GM11168 (cell line): ENCODE results near the gene PTPRE.

Experiments
- in situ Hi-C: fragments of 300-500 bp; cut with MboI; formaldehyde crosslinking; loops from one replicate; pipeline ENCODE4 v1.12.0; 2022; ENCODE audit warnings: low sequenced_read_pairs; ENCODE audit not compliant: unreplicated experiment

The PTPRE gene

DNA sequence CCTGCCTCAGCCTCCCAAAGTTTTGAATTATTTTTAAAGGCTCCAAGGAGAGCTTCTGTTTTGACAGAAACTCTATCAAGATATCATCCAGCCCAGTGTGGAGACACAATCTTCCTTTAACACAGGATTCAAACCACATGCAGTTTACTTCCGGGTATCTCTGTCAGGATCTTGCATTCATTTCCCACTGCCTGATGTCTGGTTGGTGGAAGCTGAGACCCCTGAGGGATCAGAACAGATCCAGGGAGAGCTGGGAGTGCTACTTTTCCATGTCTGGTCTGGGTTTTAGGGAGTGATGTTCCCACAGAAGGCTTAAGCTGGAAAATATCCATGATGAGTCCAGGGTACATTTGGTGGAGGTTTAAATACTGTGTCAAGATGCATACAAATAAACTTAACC, 16.7 kb downstream of the PTPRE start:
- in situ Hi-C loops, result no loop called here

DNA sequence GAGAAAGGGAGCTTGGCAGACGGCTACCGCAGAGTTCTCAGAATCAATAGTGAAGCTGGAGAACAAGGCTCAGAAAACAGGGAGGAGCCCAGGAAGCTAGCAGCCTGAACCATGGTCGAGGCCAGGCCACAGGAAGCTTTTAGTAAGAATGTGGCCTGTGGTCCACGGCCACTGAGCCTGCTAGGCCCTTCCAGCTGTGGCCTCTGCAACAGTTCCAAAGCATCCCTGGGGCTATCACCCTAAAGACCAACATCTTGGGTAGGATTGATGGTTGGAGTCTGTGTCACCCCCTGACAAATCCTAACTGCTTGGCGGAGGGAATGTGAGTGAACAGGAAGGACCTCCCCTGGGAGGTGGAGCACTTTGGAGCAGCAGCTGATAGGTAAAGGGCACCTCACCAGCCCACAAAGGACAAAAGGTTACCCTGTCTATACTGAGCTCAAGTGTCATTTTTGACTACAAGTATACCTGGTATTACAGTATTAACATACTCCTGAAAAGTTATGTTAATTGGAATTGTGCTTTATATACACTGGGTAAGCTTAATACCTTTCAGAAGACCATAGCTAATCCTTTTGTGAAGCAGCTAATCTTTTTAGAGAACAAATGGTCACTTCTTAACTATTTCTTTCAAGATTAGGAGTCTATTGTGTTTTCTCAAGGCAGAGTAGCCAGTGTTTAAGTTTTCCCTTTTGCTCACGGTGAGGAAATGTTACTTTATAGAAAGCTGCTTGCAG, 18.7 kb downstream of the PTPRE start:
- in situ Hi-C loops, result no loop called here

DNA sequence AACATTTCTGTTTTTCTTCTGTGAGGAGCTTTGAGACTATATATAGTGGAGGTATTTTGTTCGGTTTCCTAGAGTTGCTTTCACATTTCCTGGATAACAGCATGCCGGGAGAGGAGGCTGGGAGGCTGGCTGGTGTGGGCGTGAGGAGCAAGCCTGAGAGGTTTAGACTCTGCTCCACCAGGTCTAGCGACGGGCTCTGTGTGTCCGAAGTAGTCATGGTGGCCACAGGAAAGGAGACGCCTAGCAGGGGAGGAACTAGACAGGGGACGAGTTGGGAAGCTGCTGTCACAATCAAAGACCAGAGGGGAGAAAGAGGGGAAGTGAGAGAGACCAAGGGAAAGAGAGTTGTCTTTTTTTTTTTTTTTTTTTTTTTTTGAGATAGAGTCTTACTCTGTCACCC, 19.6 kb downstream of the PTPRE start:
- in situ Hi-C loops, result no loop called here

DNA sequence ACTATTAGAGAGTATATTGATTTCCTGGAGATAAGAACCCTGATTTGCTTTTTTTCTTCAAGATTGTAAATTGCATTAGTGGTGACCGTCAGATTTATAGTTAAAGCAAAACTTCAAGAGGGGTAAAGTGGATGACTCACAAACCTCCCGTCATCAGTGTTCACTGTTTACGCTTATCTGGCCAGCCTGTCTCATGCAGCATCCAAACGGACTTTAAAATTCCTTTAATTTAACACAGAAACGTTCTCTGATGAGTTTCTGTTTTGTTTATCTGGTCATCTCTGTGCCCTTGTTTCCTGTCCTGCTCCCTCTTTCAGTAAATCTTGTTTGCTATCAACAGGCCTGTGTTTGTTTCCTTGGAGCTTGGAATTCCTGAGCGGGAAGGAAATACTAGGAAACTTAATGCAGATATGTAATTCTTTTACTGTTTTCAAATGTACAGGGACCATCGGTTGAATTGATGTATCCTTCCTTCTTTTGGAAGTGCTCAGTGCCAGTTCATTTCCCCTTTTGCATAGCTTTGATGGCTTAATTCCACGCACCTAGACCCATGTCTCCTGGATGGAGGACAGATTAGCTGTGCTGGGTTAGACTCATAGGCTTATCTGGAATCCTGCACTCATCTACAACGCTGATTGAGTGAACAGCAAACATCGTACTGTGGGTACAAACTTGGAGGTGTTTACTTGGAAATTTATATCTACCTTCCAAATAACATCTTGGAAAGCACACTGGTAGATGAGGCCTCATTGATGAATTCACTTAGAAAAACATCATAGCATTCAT, 21.3 kb downstream of the PTPRE start:
- in situ Hi-C loops, result no loop called here

DNA sequence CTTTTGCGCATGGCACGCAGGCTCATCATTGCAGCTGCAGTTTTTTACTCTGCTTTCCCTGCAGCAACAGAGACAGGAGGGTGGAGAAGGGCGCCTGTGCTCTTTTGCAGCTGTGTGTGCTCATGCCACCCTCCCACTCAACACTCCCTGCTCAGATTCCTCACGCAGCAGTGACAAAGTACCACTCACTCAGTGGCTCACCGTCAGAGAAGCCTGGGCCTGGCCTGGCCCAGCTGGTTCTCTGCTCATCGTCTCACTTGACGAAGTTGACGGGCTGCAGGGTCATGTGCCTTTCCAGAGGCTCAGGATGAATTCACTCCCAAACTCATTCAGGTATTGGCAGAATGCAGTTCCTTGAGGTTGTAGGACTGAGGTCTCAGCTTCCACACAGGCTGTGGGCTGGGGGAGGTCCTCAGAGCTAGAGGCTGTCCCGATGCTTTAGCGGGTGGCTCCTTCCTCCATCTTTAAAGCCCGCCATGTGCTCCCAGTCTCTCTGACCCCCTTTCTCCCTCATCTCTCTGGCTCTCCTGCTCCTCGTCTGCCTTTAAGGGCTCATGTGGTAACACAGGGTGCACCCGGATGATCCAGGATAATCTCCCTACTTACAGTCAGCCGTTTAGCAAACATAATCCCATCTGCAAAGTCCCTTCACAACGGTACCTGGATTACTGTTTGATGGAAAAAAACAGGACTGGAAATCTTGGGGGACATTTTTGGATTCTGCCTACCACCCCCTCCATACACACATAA, 25.8 kb downstream of the PTPRE start:
- in situ Hi-C loops, result no loop called here

DNA sequence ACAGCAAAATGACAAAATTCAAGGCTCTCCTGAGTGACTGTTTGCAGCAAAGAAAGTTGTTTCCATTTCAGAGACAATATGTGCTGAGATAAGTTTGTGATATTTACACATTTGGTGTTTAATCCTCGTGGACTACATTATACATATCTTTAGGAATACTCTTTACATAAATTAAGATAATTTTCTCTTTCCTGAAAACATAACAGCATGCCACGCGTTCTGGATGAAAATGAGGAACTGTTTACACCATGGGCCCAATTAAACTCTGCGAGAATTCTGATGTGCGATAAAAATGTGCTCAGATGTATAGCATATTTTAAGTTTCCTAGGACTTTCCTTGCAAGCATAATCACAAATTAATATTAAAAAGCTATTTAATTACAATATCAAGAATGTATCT, 26.4 kb downstream of the PTPRE start:
- in situ Hi-C loops, result no loop called here

DNA sequence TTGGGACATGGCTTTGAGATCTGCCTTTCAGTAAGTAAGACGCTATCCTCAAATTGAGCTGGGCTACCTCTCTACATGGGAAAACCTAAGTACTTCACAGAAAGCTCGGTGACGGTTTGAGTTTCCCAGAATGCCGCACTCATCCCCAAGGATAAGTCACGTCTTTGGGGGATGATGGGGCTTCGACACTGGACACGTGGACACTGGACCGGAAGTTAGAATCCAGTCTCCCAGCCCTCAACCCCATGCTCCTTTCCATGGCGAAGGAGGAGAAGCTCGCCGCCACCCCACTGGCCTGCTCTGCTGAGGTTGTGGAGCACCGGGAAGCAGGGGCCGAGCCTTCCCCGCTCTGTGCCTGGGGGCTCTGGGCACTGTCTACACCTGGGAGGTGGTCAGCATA, 27.5 kb downstream of the PTPRE start:
- in situ Hi-C loops, result no loop called here

- in situ Hi-C loops, result no loop called here
Measured at GRCh38 chr10:127935071-127935561, 28.2 kb downstream of the PTPRE start.

- in situ Hi-C loops, result no loop called here
Measured at GRCh38 chr10:127937069-127937468, 30.2 kb downstream of the PTPRE start.

DNA sequence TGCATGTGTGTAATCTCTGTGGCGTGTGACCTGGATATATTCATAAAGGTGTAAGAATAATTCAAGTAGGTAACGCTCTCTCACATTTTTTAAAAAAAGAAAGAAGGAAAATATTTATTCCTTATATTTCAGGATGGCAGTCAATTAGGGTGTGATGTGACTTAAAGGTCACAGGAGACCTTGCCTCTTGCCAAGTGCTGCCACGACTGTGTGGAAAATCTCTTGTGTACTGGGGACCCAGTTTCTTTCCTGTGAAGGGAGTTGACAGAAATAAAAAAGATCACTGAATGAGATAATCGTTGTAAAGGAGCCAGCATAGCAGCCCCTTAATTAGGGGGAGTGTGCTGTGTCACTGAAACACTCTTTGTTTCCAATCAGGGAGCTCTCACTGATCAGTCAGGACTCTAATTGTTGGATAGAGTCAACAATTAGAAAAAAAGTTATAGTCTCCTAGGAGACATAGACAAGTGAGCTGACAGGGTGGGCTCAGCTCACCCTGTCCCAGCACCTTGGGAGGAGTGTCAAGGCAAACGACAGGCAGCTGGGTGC, 31.1 kb downstream of the PTPRE start:
- in situ Hi-C loops, result no loop called here

GRCh38 chr10:127939786-127940330, 33.0 kb downstream of the PTPRE start:
- in situ Hi-C loops, result no loop called here

- in situ Hi-C loops, result no loop called here
Measured at GRCh38 chr10:127940866-127941640, 34.1 kb downstream of the PTPRE start.

- in situ Hi-C loops, result no loop called here
Measured at GRCh38 chr10:127942811-127943210, 35.9 kb downstream of the PTPRE start.

GRCh38 chr10:127943336-127943910, 36.5 kb downstream of the PTPRE start:
- in situ Hi-C loops, result no loop called here

DNA sequence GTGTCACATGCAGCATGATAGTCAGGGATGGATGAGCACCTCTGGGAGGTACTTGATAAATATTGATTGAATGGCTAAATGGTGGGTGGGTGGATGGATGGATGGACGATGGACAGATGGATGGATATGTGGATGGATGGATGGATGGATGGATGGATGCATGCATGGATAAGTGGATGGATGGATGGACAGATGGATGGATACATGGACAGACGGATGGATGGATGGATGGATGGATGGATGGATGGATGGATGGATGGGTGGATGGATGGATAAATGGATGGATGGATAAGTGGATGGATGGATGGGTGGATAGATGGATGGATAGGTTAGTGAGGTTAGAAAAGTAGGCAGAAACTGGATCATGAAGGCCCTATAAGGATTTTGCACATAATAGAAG, 37.4 kb downstream of the PTPRE start:
- in situ Hi-C loops, result no loop called here

DNA sequence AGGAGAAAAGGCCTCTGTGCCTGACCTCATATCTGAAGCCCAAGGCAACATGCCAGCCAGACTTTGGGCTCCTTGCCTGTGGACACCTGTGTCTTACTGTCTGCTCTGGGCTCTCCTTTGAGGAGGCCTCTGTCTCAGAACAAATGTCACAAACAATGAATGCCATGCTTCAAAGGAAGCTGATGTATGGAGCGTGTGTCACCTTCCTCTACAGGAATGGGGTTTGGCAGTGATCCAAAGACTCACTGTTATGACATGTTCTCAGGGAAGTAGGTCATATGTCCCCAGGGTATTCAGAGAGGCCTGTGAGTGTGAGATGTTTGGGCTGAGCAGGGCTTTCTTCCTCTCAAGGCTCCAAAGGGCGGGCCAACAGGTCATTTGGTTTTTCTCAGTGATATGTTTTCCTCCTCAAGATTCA, 38.4 kb downstream of the PTPRE start:
- in situ Hi-C loops, result no loop called here

GRCh38 chr10:127945948-127946711, 39.2 kb downstream of the PTPRE start:
- in situ Hi-C loops, result no loop called here

- in situ Hi-C loops, result no loop called here
Measured at GRCh38 chr10:127947211-127947610, 40.3 kb downstream of the PTPRE start.

DNA sequence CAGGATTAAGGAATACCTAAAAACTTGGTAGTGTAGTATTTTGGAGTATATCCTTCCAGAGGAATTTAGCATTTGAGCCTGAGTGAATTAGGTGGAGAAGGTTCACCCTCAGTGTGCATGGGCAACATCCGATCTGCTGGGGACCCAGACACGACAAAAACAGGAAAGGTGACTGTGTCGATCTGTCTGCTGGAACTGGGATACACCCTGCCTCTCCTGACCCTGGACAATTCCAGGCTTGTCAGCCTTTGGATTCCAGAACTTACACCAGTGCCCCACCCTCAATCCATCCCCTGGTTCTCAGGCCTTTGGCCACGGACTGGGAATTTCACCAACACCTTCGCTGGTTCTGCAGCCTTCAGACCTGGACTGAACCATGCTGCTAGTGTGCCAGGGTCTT, 41.9 kb downstream of the PTPRE start:
- in situ Hi-C loops, result no loop called here
